Measurements from ENCODE around the gene CDC5L. TPM values are rescaled to one million over a fixed set of nuclear protein-coding genes. Genes with fewer than 3 reads are reported as not detected.
A peak's percentile ranks its signal among the peaks of the same experiment; 100 is the strongest.

Gene CDC5L
- polyA plus RNA-seq, 3 donors: 4.9 to 10.2 (median 7.4) TPM

DNA sequence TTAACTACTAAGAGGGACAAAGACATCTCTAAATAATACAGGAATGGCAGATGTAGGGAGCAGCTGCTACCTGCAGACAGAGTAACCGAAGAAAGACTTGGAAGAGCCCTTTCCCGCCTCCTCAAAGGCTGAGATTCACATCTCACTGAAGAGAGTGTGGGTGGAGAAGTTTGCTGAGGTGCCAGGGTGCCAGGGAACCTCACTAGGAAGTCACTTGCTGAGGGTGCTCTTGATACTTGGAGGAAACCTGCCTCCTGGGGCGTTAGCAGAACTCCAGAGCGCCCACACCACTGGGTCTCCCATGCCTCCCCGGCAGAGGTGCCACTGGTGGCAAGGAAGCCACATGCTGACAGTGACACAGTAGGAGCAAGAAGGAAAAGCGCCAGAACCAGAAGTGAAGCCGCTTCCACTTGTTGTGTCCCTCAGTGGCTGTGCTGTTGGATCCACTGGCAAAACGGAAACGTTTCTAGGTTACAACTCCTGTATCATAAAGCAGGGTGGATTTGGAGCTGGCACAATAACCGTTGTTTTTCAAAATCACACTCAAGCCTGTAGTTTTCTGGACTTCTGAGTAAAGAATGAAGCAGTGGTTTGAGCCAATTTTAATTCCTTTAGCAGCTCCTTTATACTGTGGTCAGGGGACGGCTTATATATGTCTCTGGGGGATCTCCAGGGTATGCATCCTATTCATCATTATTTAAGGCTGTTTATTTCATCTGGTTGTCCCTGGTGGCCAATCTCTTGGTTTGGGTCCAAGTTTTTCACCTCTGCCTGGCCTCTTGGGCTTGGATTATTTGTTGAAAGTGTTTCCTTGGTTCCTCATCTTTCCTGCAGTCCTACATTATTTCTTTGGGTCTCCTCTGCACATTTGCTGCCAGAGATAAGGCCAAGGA is 64.5 kb downstream of the CDC5L start:
- Histone ChIP-seq H3K4me3 (replicated peaks in 1 of 3; ENCODE audit: low read depth in 2 of 3, low read length in 3 of 3) (no peak overlapping the region), H3K36me3 (replicated peaks in 1 of 2; ENCODE audit: control insufficient read depth in 1 of 2, insufficient read depth in 2 of 2, low read length in 2 of 2) (peaks cover 39 to 40% of the 10 kb centered on the region in 2 donors), H3K4me2 (replicated peaks; ENCODE audit: extremely low read depth, low read length, poor library complexity, severe bottlenecking) (no peak overlapping the region), H4K20me1 (ENCODE audit: insufficient read depth, low read length) (no peaks in the 10 kb centered on the region), H3K9me3 (replicated peaks in 1 of 2; ENCODE audit: control insufficient read depth in 1 of 2, insufficient read depth in 1 of 2, low read length in 2 of 2) (no peaks in the 10 kb centered on the region), H3K27me3 (ENCODE audit: control insufficient read depth in 2 of 2, insufficient read depth in 2 of 2, low read length in 2 of 2) (no peaks in the 10 kb centered on the region), H3K9ac (ENCODE audit: insufficient read depth, low read length, poor library complexity, severe bottlenecking) (no peak overlapping the region), H3K4me1 (ENCODE audit: control insufficient read depth in 1 of 2, insufficient read depth in 2 of 2, low read length in 2 of 2) (peaks cover 0 to 5% of the 10 kb centered on the region in 2 donors), H3K27ac (ENCODE audit: low read depth in 1 of 2, low read length in 2 of 2) (no peak overlapping the region), H3K79me2 (ENCODE audit: insufficient read depth, low read length) (no peaks in the 10 kb centered on the region), H2AFZ (ENCODE audit: insufficient read depth, low read depth, low read length, poor library complexity, severe bottlenecking) (no peak overlapping the region)
- no peak for TF ChIP-seq CTCF (IDR thresholded peaks at IDR 0.05)
- DNase-seq: no peak
- Mint-ChIP-seq H3K36me3 (peaks cover 37 to 45% of the 10 kb centered on the region in 2 donors), H3K27ac (peak overlapping the region in 2 of 7 donors; percentile 25 to 59), H3K9me3 (no peaks in the 10 kb centered on the region), H3K4me3 (no peak overlapping the region), H3K27me3 (ENCODE audit: low read depth in 3 of 3) (no peaks in the 10 kb centered on the region), H3K4me1 (peaks cover 4% of the 10 kb centered on the region)
- intact Hi-C loops (cut with micrococcal nuclease): no loop called here
- 96% methylated on average over 8 of the region's 11 CpGs for WGBS (ENCODE audit: insufficient coverage)

DNA sequence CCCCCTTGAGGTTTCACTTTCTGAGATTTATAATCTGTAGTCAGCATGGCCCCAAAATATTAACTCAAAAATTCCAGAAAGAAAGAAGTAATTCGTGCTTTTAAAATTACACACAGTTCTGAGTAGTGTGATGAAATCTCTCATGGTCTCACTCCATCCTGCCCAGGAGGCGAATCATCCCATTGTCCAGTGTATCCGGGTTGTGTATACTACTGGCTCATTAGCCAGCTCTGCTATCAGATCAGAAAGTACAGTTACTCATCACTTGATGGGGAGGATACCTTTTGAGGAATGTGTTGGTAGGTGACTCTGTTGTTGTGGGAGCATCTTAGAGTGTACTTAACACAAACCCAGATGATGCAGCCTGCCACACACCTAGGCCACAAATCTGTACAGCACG is 65.2 kb downstream of the CDC5L start:
- Histone ChIP-seq H3K4me2 (replicated peaks; ENCODE audit: extremely low read depth, low read length, poor library complexity, severe bottlenecking) (no peak overlapping the region), H3K9ac (ENCODE audit: insufficient read depth, low read length, poor library complexity, severe bottlenecking) (no peak overlapping the region), H4K20me1 (ENCODE audit: insufficient read depth, low read length) (no peaks in the 10 kb centered on the region), H3K4me3 (replicated peaks in 1 of 3; ENCODE audit: low read depth in 2 of 3, low read length in 3 of 3) (no peak overlapping the region), H2AFZ (ENCODE audit: insufficient read depth, low read depth, low read length, poor library complexity, severe bottlenecking) (no peak overlapping the region), H3K79me2 (ENCODE audit: insufficient read depth, low read length) (no peaks in the 10 kb centered on the region), H3K36me3 (replicated peaks in 1 of 2; ENCODE audit: control insufficient read depth in 1 of 2, insufficient read depth in 2 of 2, low read length in 2 of 2) (peaks cover 32 to 33% of the 10 kb centered on the region in 2 donors), H3K9me3 (replicated peaks in 1 of 2; ENCODE audit: control insufficient read depth in 1 of 2, insufficient read depth in 1 of 2, low read length in 2 of 2) (no peaks in the 10 kb centered on the region), H3K27me3 (ENCODE audit: control insufficient read depth in 2 of 2, insufficient read depth in 2 of 2, low read length in 2 of 2) (no peaks in the 10 kb centered on the region), H3K27ac (ENCODE audit: low read depth in 1 of 2, low read length in 2 of 2) (no peak overlapping the region), H3K4me1 (ENCODE audit: control insufficient read depth in 1 of 2, insufficient read depth in 2 of 2, low read length in 2 of 2) (peaks cover 6 to 10% of the 10 kb centered on the region in 2 donors)
- intact Hi-C loops (cut with micrococcal nuclease): no loop called here
- H3K27me3 Mint-ChIP-seq (ENCODE audit: low read depth in 3 of 3): peaks cover 0 to under 1% (median 0%) of the 10 kb centered on the region in 3 donors
- WGBS (ENCODE audit: insufficient coverage): no CpG with 5 or more reads among the region's 4 CpGs
- peaks cover 9% of the 10 kb centered on the region for H3K4me1 Mint-ChIP-seq
- H3K36me3 Mint-ChIP-seq: peaks cover 30 to 38% of the 10 kb centered on the region in 2 donors
- TF ChIP-seq CTCF (IDR thresholded peaks at IDR 0.05): no peak
- no peak overlapping the region for H3K4me3 Mint-ChIP-seq
- H3K27ac Mint-ChIP-seq: peak overlapping the region in 2 of 7 donors; percentile 27 to 59
- DNase-seq: no peak
- no peaks in the 10 kb centered on the region for H3K9me3 Mint-ChIP-seq
